Measurements from ENCODE around the gene TMEM108. TPM values are rescaled to one million over a fixed set of nuclear protein-coding genes. Genes with fewer than 3 reads are reported as not detected.

The TMEM108 gene
- total RNA-seq, 5 donors from 2014 or later (not counting 1 experiment from before 2014, with no cell fraction given): 0.96 TPM; not detected in 4

- Mint-ChIP-seq H3K27ac (no peak overlapping the region), H3K4me3 (no peak overlapping the region), H3K9me3 (peaks cover 0 to 7% (median 0%) of the 10 kb centered on the region in 3 donors), H3K36me3 (no peaks in the 10 kb centered on the region), H3K4me1 (no peaks in the 10 kb centered on the region), H3K27me3 (peaks cover 6 to 29% of the 10 kb centered on the region in 2 donors)
- Histone ChIP-seq H3K27ac (ENCODE audit: low read length) (no peak overlapping the region), H3K4me1 (ENCODE audit: control insufficient read depth in 1 of 2, extremely low read depth in 1 of 2, insufficient read depth in 2 of 2, low read length in 2 of 2) (no peaks in the 10 kb centered on the region), H3K36me3 (ENCODE audit: control insufficient read depth in 2 of 2, extremely low read depth in 1 of 2, insufficient read depth in 1 of 2, low read length in 1 of 2) (no peaks in the 10 kb centered on the region), H3K9me3 (no peaks in the 10 kb centered on the region), H3K4me3 (ENCODE audit: control insufficient read depth in 1 of 2, extremely low read depth in 1 of 2, low read length in 1 of 2) (no peak overlapping the region), H3K27me3 (replicated peaks in 1 of 2; ENCODE audit: control insufficient read depth in 2 of 2, extremely low read depth in 1 of 2, insufficient read depth in 2 of 2, low read length in 1 of 2) (peaks cover 0 to 2% of the 10 kb centered on the region in 2 experiments)
- ChIA-PET POLR2A (no interaction called here), CTCF (no interaction called here)
- no peak for ATAC-seq (replicated peaks in 1 of 4)
- WGBS (ENCODE audit: insufficient coverage): no CpG with 5 or more reads among the region's 3 CpGs
- no peak for DNase-seq
These were observed 199.8 kb downstream of the TMEM108 start for GRCh38 chr3:133238015-133238414.

- no peak for ATAC-seq (replicated peaks in 1 of 4)
These were observed 207.9 kb downstream of the TMEM108 start for GRCh38 chr3:133246119-133246518.

GRCh38 chr3:133246773-133247172 is 208.6 kb downstream of the TMEM108 start:
- Mint-ChIP-seq H3K27ac (no peak overlapping the region), H3K4me3 (no peak overlapping the region), H3K4me1 (no peaks in the 10 kb centered on the region), H3K36me3 (no peaks in the 10 kb centered on the region), H3K9me3 (no peaks in the 10 kb centered on the region), H3K27me3 (peaks cover 3 to 19% of the 10 kb centered on the region in 2 donors)
- no peaks in the 10 kb centered on the region for H3K9me3 ChIP-seq
- ChIA-PET POLR2A (no interaction called here), CTCF (interaction anchor here in 1 of 2 donors (0.7 kb wide), 1 partner anchor 131 kb away, joined by 4 read pairs; no protein-coding TSS in a partner anchor)
- DNase-seq (no peak), ATAC-seq (replicated peaks in 1 of 4) (no peak)
- no peaks in the 10 kb centered on the region for H3K36me3 ChIP-seq (ENCODE audit: control insufficient read depth in 2 of 2, extremely low read depth in 1 of 2, insufficient read depth in 1 of 2, low read length in 1 of 2)
- H3K27ac ChIP-seq (ENCODE audit: low read length): no peak overlapping the region
- H3K4me1 ChIP-seq (ENCODE audit: control insufficient read depth in 1 of 2, extremely low read depth in 1 of 2, insufficient read depth in 2 of 2, low read length in 2 of 2): no peaks in the 10 kb centered on the region
- peaks cover 0 to under 1% of the 10 kb centered on the region in 2 experiments for H3K27me3 ChIP-seq (replicated peaks in 1 of 2; ENCODE audit: control insufficient read depth in 2 of 2, extremely low read depth in 1 of 2, insufficient read depth in 2 of 2, low read length in 1 of 2)
- H3K4me3 ChIP-seq (ENCODE audit: control insufficient read depth in 1 of 2, extremely low read depth in 1 of 2, low read length in 1 of 2): no peak overlapping the region

More at GRCh38 chr3:133246119-133246518, 207.9 kb downstream of the TMEM108 start:
- WGBS (ENCODE audit: insufficient coverage): 100% methylated on average over 1 of the region's 1 CpG
- H3K4me1 Mint-ChIP-seq: no peaks in the 10 kb centered on the region
- peaks cover 0 to 2% of the 10 kb centered on the region in 2 experiments for H3K27me3 ChIP-seq (replicated peaks in 1 of 2; ENCODE audit: control insufficient read depth in 2 of 2, extremely low read depth in 1 of 2, insufficient read depth in 2 of 2, low read length in 1 of 2)
- no peak overlapping the region for H3K4me3 ChIP-seq (ENCODE audit: control insufficient read depth in 1 of 2, extremely low read depth in 1 of 2, low read length in 1 of 2)
- no peaks in the 10 kb centered on the region for H3K36me3 Mint-ChIP-seq
- no peak for DNase-seq
- no peak overlapping the region for H3K27ac ChIP-seq (ENCODE audit: low read length)
- H3K27ac Mint-ChIP-seq: no peak overlapping the region
- H3K36me3 ChIP-seq (ENCODE audit: control insufficient read depth in 2 of 2, extremely low read depth in 1 of 2, insufficient read depth in 1 of 2, low read length in 1 of 2): no peaks in the 10 kb centered on the region
- no peaks in the 10 kb centered on the region for H3K9me3 ChIP-seq
- H3K4me3 Mint-ChIP-seq: no peak overlapping the region
- POLR2A ChIA-PET: no interaction called here
- CTCF ChIA-PET: interaction anchor here in 1 of 2 donors (0.7 kb wide), 1 partner anchor 131 kb away, joined by 4 read pairs; no protein-coding TSS in a partner anchor
- H3K4me1 ChIP-seq (ENCODE audit: control insufficient read depth in 1 of 2, extremely low read depth in 1 of 2, insufficient read depth in 2 of 2, low read length in 2 of 2): no peaks in the 10 kb centered on the region
- peaks cover 6 to 22% of the 10 kb centered on the region in 2 donors for H3K27me3 Mint-ChIP-seq
- peaks cover 0 to 3% (median 0%) of the 10 kb centered on the region in 3 donors for H3K9me3 Mint-ChIP-seq

- POLR2A ChIA-PET: no interaction called here
These were observed 210.2 kb downstream of the TMEM108 start for GRCh38 chr3:133248389-133248788.

GRCh38 chr3:133249490-133249889 is 211.3 kb downstream of the TMEM108 start:
- H3K4me1 Mint-ChIP-seq: no peaks in the 10 kb centered on the region
- no peak for DNase-seq
- no peaks in the 10 kb centered on the region for H3K36me3 ChIP-seq (ENCODE audit: control insufficient read depth in 2 of 2, extremely low read depth in 1 of 2, insufficient read depth in 1 of 2, low read length in 1 of 2)
- no peak overlapping the region for H3K4me3 ChIP-seq (ENCODE audit: control insufficient read depth in 1 of 2, extremely low read depth in 1 of 2, low read length in 1 of 2)
- H3K27me3 Mint-ChIP-seq: peaks cover 0 to 4% of the 10 kb centered on the region in 2 donors
- no peak overlapping the region for H3K27ac ChIP-seq (ENCODE audit: low read length)
- no peaks in the 10 kb centered on the region for H3K36me3 Mint-ChIP-seq
- POLR2A ChIA-PET: interaction anchor here in 1 of 2 donors (0.6 kb wide), 1 partner anchor 17 kb away, joined by 5 read pairs; no protein-coding TSS in a partner anchor
- no peaks in the 10 kb centered on the region for H3K9me3 Mint-ChIP-seq
- no peak overlapping the region for H3K4me3 Mint-ChIP-seq
- ATAC-seq (replicated peaks in 1 of 4): no peak
- no CpG with 5 or more reads among the region's 2 CpGs for WGBS (ENCODE audit: insufficient coverage)
- no peaks in the 10 kb centered on the region for H3K27me3 ChIP-seq (replicated peaks in 1 of 2; ENCODE audit: control insufficient read depth in 2 of 2, extremely low read depth in 1 of 2, insufficient read depth in 2 of 2, low read length in 1 of 2)
- H3K4me1 ChIP-seq (ENCODE audit: control insufficient read depth in 1 of 2, extremely low read depth in 1 of 2, insufficient read depth in 2 of 2, low read length in 2 of 2): no peaks in the 10 kb centered on the region
- H3K27ac Mint-ChIP-seq: no peak overlapping the region
- CTCF ChIA-PET: interaction anchor here in 1 of 2 donors (0.9 kb wide), 1 partner anchor 12 kb away, joined by 3 read pairs; no protein-coding TSS in a partner anchor
- H3K9me3 ChIP-seq: no peaks in the 10 kb centered on the region

More at GRCh38 chr3:133248389-133248788, 210.2 kb downstream of the TMEM108 start:
- Mint-ChIP-seq H3K4me1 (no peaks in the 10 kb centered on the region), H3K4me3 (no peak overlapping the region), H3K27ac (no peak overlapping the region), H3K9me3 (no peaks in the 10 kb centered on the region), H3K27me3 (peaks cover 0 to 7% of the 10 kb centered on the region in 2 donors), H3K36me3 (no peaks in the 10 kb centered on the region)
- no peak for DNase-seq
- WGBS (ENCODE audit: insufficient coverage): no CpG with 5 or more reads among the region's 2 CpGs
- Histone ChIP-seq H3K9me3 (no peaks in the 10 kb centered on the region), H3K36me3 (ENCODE audit: control insufficient read depth in 2 of 2, extremely low read depth in 1 of 2, insufficient read depth in 1 of 2, low read length in 1 of 2) (no peaks in the 10 kb centered on the region), H3K4me1 (ENCODE audit: control insufficient read depth in 1 of 2, extremely low read depth in 1 of 2, insufficient read depth in 2 of 2, low read length in 2 of 2) (no peaks in the 10 kb centered on the region), H3K27me3 (replicated peaks in 1 of 2; ENCODE audit: control insufficient read depth in 2 of 2, extremely low read depth in 1 of 2, insufficient read depth in 2 of 2, low read length in 1 of 2) (no peaks in the 10 kb centered on the region), H3K4me3 (ENCODE audit: control insufficient read depth in 1 of 2, extremely low read depth in 1 of 2, low read length in 1 of 2) (no peak overlapping the region), H3K27ac (ENCODE audit: low read length) (no peak overlapping the region)
- ATAC-seq (replicated peaks in 1 of 4): no peak
- CTCF ChIA-PET: interaction anchor here in 1 of 2 donors (0.5 kb wide), 1 partner anchor 11 kb away, joined by 5 read pairs; no protein-coding TSS in a partner anchor

GRCh38 chr3:133254151-133254550 is 216.0 kb downstream of the TMEM108 start:
- DNase-seq (no peak), ATAC-seq (replicated peaks in 1 of 4) (no peak)
- WGBS (ENCODE audit: insufficient coverage): no CpG with 5 or more reads among the region's 2 CpGs
- H3K4me1 ChIP-seq (ENCODE audit: control insufficient read depth in 1 of 2, extremely low read depth in 1 of 2, insufficient read depth in 2 of 2, low read length in 2 of 2): no peaks in the 10 kb centered on the region
- peaks cover 5 to 6% of the 10 kb centered on the region in 2 donors for H3K27me3 Mint-ChIP-seq
- H3K36me3 Mint-ChIP-seq: no peaks in the 10 kb centered on the region
- H3K27ac ChIP-seq (ENCODE audit: low read length): no peak overlapping the region
- ChIA-PET CTCF (no interaction called here), POLR2A (no interaction called here)
- H3K9me3 ChIP-seq: no peaks in the 10 kb centered on the region
- no peaks in the 10 kb centered on the region for H3K9me3 Mint-ChIP-seq
- H3K27ac Mint-ChIP-seq: no peak overlapping the region
- H3K4me3 Mint-ChIP-seq: no peak overlapping the region
- no peaks in the 10 kb centered on the region for H3K27me3 ChIP-seq (replicated peaks in 1 of 2; ENCODE audit: control insufficient read depth in 2 of 2, extremely low read depth in 1 of 2, insufficient read depth in 2 of 2, low read length in 1 of 2)
- H3K4me3 ChIP-seq (ENCODE audit: control insufficient read depth in 1 of 2, extremely low read depth in 1 of 2, low read length in 1 of 2): no peak overlapping the region
- H3K36me3 ChIP-seq (ENCODE audit: control insufficient read depth in 2 of 2, extremely low read depth in 1 of 2, insufficient read depth in 1 of 2, low read length in 1 of 2): no peaks in the 10 kb centered on the region
- no peaks in the 10 kb centered on the region for H3K4me1 Mint-ChIP-seq
